Right renal cortex interstitium (tissue), 3 donors: ENCODE measurements around the gene ZSCAN26. TPM values are rescaled to one million over a fixed set of nuclear protein-coding genes. Genes with fewer than 3 reads are reported as not detected.
"Not testable (repeated sequence)": the region's sequence is repeated elsewhere in the genome, so short reads cannot be mapped to it uniquely, and the experiment has no call there.

Experiments
- DNase-seq, 3 donors: peaks; one replicate each; pipeline ENCODE4 v3.0.0-alpha.2; 2013; ENCODE audit warnings: low read depth in 3 of 3, low spot score in 2 of 3
- polyA plus RNA-seq, 3 donors: library from polyadenylated mRNA; unstranded; fragments of 120-200 nt; gene quantifications; one replicate each; pipeline ENCODE4 v1.2.1, GENCODE V29; 2013; ENCODE audit not compliant: insufficient read length in 3 of 3

The ZSCAN26 gene
- polyA plus RNA-seq, 3 donors = 32.8 to 40.7 (median 35.0) TPM

DNA sequence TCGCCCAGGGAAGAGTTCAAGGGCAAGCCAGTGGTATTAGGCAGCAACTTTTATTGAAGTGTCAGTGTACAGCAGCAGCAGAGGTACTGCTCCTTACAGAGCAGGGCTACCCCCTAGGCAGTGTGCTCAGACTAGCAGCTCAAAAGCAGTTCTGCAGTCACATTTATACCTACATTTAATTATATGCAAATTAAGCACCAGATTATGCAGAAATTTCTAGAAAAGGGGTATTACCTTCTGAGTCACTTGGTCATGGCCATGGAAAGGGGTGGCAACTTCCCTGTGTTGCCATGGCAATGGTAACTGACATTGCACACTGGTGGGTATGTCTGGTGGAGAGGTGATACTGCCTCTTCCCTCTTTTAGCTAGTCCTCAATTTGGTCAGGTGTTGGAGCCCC lies 12.8 kb upstream of the ZSCAN26 start:
- no peak for DNase-seq

DNA sequence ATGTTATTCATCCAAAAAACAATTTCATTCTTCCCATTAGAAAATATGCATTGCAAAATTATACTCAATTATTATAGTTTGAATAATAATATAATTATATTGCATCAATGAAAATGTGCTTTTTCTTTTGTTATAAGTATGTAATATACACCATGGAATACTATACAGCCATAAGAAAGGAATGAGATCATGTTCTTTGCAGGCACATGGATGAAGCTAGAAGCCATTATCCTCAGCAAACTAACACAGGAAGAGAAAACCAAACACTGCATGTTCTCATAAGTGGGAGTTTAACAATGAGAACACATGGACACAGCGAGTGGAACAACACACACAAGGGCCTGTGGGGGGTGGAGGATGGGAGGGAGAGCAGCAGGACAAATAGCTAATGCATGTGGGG lies 9.9 kb upstream of the ZSCAN26 start:
- no peak for DNase-seq

DNA sequence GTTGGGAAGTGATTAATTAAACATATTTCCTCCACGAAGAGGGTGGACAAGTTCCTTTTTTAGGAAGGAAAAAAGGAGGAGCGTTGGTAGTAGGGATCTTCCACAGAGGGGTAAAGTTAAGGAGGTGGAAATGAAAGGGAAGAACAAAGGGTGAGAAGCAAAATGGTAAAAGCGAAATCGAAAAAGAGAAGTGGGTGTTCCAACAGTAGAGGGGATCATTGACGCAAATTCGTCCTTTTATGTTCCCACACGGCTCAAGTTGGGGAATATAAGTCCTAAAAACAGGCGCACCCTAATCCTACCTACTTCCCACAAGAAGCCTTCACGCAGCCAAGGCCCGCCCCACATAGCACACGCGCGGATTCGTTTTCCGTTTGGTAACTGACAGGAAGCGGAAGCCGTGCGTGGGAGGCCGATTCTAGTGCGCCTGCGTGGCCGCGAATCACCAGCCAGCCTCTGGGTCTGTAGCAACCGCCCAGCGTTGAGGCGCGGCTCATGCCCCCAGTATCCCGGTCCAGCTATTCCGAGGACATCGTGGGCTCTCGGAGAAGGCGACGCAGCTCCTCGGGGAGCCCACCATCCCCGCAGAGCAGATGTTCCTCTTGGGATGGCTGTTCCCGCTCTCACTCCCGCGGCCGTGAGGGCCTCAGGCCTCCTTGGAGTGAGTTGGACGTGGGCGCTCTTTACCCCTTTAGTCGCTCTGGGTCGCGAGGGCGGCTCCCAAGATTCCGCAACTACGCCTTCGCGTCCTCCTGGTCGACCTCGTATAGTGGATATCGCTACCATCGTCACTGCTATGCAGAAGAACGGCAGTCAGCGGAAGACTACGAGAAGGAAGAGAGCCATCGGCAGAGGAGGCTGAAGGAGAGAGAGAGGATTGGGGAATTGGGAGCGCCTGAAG lies 7.8 kb upstream of the ZSCAN26 start, which contains the start of gene NKAPL:
NKAPL (plus strand) TSS at position 421 of the 901 bp plus-strand sequence; CDS start at position 496, 75 bp downstream.
- no peak for DNase-seq

DNA sequence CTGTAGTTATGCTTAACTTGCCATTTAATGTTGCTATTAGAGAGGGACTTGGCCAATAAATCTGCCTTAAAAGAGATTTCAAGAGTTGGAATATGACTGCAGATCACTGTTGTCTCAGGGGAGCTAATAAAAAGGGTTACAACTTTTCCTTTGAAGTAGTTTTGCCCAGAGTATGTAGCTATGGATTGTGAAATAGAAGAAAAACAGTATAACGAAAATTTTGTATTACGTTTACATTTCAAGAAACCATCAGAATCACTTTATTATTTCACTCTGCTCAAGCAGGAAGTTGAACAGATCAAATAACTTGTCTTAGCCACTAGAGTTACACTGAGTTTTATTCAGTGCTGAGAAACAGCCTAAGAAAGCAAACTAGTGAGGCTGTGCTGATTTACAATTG lies 3.0 kb upstream of the ZSCAN26 start:
- DNase-seq = no peak

DNA sequence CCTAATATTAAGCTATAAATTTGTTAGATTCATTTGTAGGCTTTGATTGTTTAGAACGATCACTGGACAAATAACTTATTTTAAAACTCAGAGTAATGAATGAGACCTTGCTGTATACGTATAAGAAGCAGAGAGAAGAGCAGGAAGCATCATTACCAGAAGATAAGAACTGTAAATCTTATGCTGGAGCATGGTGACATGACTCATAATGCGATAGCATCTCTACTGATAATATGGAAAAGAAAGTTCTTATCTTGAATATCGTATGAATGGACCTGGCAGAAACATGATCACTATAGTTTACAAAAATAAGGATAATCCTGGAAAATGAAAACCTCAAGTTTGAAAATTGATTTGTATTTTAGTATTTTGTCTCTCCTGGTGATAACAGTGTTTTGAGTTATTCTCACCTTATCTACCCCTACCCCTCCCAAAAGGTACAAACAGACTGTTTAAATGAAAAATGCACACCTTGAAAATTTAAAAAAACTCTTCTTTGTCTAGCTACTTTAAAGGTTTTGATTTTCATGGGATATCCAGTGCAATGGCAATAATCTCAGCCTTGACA lies 2.0 kb upstream of the ZSCAN26 start:
- no peak for DNase-seq

DNA sequence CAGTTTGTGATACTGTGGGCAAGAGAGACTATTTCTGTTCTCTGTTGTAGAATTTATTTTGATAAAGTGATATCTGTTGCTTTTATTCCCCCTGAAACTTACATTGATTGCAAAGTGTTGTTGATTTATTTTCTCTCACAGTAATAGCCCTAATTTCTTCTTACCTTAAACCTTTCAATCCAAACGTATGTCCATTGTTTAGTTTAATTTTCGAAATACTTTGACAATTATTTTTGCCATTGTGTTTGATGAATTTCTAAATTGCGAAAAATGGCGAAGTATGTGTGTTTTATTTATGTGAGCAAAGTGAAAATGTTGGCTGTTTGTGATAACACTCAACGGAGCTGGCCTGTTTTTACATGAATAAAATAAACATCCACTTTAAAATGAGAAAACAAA lies 381 bp upstream of the ZSCAN26 start:
- no peak for DNase-seq

DNA sequence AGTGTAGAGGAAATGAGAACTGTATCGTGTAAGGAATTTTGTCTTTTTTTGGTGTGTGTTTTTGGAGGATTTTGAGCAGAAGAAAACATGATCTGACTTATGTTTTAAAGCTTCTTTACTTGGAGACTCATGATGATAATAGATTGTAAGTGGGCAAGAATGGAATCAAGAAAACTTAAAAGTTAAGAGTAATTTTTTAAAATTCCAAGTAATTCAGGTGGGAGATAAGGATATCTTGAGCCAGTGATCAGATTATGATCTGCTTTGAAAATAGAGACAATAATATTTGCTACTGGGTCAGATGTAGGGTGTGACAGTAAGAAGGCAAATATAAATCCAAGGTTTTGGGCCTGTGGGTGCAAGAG lies 734 bp downstream of the ZSCAN26 start:
- no peak for DNase-seq

DNA sequence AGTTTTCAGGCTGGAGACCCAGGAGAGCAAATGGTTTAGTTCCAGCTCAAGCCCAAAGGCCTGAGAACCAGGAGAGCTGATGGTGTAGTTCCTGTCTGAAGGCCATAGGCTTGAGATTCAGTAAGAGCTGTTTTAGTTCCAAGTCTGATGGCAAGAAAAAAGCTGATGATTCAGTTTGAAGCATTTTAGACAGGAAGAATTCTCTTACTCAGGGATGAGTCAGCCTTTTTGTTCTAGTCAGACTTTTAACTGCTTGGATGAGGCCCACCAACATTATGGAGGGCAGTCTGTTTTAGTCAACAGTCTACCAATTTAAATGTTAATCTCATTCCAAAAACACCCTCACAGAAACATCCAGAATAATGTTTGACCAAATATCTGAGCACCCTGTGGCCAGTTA lies 2.5 kb downstream of the ZSCAN26 start:
- DNase-seq = no peak

DNA sequence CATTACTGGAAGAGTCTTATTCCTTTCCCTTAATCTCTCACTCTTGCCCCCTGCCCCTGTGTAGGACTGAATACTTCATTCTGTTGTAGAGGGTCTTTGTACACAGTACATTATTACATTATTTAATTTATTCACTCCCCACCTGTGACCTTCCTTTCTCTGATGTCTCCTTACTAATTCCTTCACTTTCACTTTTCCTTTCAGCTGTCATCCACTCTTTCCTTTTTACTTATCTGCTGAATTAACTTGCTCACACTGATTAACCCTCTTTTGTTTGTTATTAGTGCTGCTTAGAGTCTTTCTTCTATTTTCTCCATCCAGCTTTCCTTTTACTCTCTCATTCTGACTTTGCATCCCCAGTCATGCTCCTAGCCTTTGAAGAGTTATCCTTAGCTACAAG lies 7.9 kb downstream of the ZSCAN26 start:
- no peak for DNase-seq

DNA sequence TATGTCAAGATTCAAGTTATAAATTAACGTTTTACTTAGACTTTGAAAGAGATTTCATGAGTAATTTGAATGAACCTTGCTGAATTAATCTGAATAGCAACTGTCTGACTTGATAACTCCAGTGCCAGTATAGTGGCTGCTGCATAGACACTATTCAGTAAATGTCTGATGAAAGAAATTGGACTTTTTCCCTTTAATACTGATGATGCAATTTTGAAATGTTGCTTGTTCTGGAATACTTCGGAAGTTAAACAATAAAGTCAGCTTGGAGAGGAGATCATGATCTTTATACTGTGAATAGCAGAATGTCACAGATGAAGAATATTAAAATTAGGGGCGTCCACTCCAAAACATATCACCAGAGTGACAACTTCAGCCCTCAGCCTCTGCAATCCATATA lies 10.8 kb downstream of the ZSCAN26 start:
- no peak for DNase-seq

DNA sequence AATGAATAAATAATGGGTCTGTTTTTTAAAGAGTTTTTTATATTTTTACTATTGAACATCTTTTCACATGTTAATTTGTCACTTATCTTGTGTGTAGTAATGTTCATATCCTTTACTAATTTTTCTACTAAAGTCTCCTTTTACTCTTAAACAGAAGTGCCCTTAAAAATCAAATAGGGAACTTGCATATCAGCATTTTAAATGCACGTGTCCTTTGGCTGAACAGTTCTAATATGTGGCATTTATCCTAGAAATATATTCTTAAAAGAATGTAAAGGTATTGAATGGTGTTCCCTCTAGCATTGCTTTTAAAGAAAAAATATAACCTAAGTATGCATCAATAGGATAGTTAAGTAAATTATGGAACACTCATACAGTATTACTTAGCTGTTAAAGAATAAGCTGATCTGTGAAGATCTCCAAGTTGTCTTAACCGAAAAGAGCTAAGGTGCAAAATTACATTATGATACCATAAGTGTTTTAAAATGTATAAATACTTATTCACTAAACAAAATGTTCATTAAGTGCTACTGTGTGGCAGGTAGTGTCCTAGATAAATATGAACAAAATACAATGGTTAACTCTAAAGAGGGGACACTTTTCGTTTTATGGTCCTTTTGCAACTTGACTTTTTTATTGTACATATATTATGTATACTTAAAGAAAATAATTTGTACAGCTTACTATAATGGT lies 13.8 kb downstream of the ZSCAN26 start:
- DNase-seq = no peak

DNA sequence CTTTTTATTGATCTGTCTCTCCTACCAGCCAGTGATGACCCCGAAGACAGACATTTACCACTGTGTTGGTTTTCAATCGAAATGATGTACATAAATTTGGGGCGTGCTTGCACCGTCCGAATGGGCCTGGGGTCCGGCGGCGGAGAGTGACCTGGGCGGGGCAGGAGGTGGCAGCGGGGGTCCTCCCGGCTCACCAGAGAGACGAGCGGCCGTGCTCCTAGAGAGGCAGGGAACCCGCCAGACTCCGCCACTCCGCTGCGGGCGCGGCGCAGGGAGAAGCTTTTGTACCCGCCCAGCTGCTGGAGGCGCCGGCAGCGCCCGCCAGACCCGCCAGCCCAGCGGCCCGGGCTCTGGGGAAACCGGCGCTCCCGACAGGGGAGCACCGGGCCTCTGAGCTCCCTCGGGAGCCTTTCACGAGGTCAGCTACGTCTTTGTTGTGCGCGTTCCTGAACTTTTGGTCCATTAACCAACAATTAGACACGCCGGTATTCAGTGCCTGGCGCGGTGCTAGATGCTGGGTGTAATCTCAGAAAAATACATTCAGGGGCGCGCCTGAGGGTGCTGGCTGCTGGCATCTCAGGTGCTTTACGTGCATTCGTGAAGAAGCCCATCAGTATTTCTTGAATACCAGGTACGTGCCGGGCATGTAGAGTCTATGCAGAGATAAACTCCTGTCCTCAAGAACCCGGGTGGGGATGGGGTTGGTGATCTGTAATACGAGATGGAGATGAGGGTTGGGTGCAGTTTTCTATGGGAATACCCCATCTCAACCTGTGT lies 14.5 kb downstream of the ZSCAN26 start, which contains the start of gene PGBD1:
PGBD1 (plus strand) TSS at position 285 of the 777 bp plus-strand sequence. CDS start 2,242 bp downstream, outside the sequence.
- peak in 1 of 3 donors; percentile 37 for DNase-seq

DNA sequence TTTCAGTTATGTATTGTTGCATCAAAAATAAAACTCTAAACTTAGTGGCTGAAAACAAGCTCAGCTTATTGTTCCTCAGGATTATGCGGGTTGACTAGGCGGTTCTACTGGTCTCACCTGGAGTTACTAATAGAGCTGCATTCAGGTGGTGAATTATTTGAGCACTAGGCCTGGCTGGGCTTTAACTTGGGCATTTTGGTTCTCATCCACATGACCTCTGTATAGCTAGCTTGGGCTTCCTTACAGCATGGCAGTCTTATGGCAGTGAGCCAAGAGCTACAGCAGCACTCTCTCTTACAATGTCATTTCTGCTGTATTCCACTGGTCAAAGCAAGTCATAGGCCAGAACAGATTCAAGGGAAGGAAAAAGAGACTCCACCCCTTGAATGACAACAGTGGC lies 16.0 kb downstream of the ZSCAN26 start:
- no peak for DNase-seq

DNA sequence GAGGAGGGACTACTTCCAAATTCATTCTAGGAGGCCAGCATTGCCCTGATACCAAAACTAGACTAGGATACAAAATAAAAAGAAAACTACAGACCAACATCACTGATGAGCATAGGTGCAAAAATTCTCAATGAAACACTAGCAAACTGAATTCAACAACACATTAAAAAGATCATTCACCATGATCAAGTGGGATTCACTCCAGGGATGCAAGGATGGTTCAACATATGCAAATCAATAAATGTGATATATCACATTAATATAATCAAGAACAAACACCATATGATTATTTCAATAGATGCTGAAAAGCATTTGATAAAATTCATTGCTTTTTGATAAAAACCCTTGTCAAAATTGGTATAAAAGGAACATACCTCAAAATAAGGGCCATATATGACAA lies 24.6 kb downstream of the ZSCAN26 start:
- DNase-seq = no peak

DNA sequence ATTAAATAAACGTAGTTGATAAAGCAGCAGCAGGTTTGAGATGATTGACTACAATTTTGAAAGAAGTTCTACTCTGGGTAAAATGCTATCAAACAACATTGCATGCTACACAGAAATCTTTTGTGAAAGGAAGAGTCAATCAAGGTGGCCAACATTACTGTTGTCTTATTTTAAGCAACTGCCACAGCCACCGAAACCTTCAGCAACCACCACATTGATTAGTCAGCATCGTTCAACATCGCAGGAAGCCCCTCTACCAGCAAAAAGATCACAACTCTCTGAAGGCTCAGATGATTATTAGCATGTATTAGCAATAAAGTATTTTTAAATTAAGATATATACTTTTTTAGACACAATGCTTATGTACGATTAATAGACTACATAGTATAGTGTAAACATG lies 28.4 kb downstream of the ZSCAN26 start:
- no peak for DNase-seq

DNA sequence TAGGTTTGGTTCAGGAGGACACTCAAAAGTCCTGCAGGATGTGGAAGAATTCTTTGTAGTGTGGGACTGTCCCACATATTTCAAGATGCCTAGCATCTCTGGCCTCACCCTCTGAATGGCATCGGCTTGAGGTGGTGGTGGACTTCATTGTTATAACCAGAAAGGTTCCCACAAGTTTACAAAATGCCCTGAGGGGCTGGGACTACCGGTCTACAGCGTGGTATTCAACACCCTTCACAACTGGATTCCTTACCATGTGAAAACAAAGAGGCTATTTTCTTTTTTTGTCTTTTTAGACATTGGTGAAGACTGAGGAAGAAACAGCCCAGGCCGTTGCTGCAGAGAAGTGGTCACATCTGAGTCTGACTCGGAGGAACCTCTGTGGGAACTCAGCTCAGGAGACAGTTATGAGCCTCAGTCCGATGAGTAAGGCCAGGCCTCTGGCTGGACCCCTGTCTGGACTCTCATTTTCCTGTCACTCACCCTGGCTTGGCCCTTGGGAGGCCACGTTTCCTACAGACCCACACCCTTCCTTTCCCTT lies 29.6 kb downstream of the ZSCAN26 start:
- DNase-seq = no peak

DNA sequence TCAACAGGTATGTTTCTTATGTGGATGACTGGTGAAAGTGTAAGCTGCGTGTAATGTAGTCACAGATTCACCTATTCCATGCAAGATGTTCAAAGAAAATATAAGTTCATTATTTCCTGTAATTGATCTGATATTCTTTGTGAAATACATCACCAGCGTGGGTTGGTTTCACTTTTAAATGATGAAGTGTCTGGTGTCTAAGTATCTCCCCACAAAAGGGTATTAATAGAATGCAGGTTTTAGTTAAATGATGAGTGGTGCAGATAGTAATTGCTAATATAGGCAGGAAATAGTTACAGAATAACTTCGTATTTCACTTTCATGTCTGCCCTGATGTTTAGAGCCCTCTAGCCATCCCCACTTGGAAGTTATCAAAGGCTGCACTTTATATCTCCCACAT lies 36.6 kb downstream of the ZSCAN26 start:
- no peak for DNase-seq

DNA sequence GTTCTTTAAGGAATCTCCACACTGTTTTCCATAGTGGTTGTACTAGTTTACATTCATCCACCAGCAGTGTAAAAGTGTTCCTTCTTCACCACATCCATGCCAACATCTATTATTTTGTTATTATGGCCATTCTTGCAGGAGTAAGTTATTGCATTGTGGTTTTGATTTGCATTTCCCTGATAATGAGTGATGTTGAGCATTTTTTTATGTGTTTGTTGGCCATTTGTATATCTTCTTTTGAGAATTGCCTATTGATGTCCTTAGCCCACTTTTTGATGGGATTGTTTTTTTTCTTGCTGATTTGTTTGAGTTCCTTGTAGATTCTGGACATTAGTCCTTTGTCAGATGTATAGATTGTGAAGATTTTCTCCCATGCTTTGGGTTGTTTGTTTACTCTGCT lies 39.4 kb downstream of the ZSCAN26 start:
- DNase-seq = not testable (repeated sequence)

DNA sequence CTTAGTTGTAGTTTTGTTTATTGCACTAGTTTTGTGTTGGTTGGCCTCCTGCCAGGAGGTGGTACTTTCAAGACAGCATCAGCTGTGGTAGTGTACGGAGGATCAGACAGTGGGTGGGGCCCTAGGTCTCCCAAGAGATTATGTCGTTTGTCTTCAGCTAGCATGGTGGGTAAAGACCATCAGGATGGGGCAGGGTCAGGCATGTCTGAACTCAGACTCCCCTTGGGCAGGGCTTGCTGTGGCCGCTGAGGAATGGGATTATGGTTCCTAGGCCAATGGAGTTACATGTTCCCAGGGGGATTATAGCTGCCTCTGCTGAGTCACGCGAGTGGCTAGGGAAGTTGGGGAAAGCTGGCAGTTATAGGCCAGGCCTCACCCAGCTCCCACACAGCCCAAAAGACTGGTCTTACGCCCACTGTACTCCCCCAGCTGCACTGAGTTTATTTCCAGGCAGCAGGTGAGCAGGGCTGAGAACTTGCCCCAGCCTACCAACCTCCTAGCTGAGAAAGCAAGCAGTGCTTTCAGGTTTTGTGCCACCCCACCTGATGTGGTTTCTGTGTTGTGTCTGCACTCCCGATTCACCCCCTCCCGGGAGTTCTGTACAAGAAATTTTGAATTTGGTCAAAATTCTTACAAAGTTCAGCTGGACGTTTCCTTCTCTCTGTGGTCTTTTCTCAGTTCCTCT lies 44.3 kb downstream of the ZSCAN26 start:
- DNase-seq = no peak

DNA sequence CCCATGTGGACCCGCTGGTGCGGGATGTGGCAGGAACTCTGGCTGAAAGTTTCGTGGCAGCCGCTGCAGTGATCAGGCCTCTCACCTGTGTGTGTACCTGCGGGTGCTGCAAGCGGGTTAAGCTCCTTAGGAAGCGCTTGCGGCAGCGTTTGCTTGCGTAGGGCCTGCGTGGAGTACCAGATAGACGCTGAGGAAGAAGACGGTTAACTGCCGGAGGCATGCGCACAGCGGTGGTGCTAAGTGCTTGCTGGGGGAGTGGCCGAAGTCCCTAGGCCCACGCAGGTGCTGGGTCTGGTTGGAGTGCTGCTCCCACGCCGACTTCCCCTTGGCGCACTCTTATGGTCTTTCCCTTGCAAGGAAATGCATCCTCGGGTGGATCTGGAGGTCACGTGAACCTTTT lies 46.0 kb downstream of the ZSCAN26 start:
- DNase-seq = no peak
